GM19452 (cell line): ENCODE data around the gene CLEC14A.

Experiments used
- ATAC-seq: cut with Tn5 transposase; IDR thresholded peaks from one replicate; pipeline ENCODE4 v1.9.1; 2021; ENCODE audit not compliant: unreplicated experiment

CLEC14A gene

GRCh38 chr14:38250331-38250730, 5.6 kb downstream of the CLEC14A start:
- ATAC-seq = no peak

DNA sequence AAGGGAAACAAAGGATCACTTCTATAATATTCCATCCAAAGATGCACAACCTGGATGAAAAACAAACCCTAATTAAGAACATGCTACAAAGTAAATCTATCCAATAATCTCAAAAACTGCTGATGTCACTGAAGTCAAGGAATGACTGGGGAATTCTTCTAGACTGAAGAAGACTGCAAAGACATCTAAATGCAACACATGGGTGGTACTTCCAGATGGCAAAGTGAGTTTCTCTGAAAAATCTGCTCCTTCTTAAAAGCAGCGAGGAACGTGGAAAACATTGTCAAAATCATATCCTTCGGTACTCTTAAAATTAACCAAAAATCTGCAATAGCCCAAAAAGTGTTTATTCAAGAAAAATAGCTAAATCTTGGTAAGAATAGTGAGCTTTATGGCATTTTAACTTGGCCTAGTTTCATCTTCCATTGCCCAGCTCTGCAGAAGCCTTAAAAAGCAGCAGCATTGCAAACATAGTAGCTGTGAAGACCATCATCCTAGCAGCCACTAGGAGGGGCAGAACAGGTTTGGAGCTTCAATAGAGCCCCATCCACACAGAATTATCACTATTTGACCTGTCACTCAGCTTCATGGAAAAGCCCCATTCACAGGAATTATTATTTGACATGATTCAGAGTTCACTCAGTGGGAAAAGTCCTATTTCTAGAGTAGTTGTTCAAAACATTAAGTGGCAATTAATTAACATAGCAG, 7.4 kb downstream of the CLEC14A start:
- ATAC-seq = no peak

DNA sequence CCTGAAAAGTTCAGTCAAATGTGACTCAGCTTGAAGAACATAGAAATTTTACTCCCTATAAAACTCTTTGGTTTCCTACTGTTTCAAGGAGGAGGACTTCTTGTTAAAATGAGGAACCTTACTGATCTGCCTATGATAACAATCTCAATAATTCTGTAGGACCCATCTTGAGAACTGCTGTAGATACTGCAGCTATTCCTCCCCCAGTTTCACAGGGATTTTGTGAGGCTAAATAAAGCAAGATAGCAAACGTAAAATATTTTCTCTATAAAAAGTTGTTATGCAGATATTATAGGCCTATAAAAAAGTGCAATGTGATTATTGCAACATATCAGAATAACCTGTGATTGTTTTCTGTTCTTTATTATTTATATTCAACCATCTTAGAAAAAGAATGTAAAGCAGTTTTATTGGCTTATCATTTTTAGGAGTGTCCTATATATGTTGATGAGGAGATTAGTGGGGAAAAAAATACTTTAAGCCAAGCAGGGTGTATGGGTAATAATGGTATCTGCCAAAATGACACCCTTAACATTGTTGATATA, 12.1 kb downstream of the CLEC14A start:
- ATAC-seq = no peak

- ATAC-seq = no peak
Measured at GRCh38 chr14:38238878-38239277, 17.0 kb downstream of the CLEC14A start.

DNA sequence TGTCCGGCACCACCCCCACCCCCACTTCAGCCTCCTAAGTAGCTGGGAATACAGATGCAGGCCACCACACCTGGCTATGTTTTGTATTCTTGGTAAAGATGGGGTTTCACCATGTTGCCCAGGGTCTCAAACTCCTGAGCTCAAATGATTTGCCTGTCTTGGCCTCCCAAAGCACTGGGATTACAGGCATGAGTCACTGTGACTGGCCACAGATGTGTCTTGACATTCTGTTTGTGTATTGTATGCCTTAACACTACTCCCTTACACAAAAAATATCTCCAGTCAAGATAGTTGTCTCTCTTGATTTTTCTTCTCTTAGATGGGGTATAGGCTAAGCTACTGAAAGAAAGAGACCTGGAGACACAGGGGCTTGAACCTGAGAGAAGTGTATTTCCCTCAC, 17.6 kb downstream of the CLEC14A start:
- no peak for ATAC-seq

DNA sequence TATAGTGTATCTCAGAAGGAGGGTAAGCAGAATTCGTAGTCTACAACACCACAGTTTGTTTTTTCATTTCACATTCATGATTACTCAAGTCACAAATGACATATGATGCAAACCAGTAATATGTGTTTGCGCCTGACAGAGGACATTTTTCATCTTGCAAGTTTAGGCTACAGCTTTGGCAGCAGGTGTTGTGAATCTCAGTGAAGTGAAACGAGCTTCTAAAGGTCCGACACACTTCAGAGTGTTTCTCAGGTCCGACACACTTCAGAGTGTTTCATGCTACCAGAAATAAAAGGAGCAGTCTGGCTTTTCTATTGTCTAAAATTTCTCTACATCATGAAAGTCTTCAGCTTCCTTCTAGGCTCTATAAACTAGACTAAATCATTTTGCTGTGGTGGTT, 22.7 kb downstream of the CLEC14A start:
- no peak for ATAC-seq

DNA sequence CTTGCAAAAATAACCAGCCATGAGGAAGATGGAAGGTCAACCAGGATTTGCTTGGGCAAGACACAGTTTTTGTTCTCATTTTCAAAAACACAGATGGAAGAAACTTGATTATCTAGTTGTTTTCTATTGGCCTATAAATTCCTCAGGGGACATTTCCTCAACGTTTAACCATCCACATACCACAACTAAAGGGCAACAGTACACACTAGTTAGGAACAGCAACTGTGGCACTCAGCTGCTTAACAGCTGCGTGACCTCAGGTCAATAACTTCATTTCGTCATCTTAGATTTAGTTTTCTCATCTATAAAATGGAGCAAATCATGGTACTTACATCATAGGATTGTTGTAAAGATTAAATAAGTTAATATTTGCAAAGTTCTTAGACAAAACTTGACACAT, 29.5 kb downstream of the CLEC14A start:
- no peak for ATAC-seq

DNA sequence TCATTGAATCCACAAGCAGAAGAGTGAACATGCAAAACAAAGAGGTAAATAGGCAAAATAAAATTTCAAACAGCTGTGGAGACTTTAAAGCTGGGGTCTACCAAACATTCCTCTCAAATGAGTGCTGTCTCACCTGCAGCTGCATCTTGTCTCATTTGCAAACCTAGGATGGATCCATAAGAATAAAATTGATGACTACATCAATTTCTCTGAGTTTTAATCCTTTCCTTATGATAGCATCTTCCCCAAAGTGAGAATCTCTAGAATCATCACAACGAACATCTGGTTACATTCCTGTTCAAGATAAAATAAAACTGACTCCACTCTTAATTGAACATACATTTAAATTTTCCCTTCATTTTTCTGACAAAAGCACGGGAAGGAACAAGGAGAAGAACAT, 29.9 kb downstream of the CLEC14A start:
- no peak for ATAC-seq

- no peak for ATAC-seq
Measured at GRCh38 chr14:38224338-38224737, 31.6 kb downstream of the CLEC14A start.

- no peak for ATAC-seq
Measured at GRCh38 chr14:38221077-38221476, 34.8 kb downstream of the CLEC14A start.

GRCh38 chr14:38217553-38217952, 38.3 kb downstream of the CLEC14A start:
- ATAC-seq = no peak

GRCh38 chr14:38213001-38213400, 42.9 kb downstream of the CLEC14A start:
- no peak for ATAC-seq

GRCh38 chr14:38212111-38212510, 43.8 kb downstream of the CLEC14A start:
- no peak for ATAC-seq

GRCh38 chr14:38211255-38211735, 44.6 kb downstream of the CLEC14A start:
- ATAC-seq = no peak

GRCh38 chr14:38210587-38211216, 45.2 kb downstream of the CLEC14A start:
- no peak for ATAC-seq

DNA sequence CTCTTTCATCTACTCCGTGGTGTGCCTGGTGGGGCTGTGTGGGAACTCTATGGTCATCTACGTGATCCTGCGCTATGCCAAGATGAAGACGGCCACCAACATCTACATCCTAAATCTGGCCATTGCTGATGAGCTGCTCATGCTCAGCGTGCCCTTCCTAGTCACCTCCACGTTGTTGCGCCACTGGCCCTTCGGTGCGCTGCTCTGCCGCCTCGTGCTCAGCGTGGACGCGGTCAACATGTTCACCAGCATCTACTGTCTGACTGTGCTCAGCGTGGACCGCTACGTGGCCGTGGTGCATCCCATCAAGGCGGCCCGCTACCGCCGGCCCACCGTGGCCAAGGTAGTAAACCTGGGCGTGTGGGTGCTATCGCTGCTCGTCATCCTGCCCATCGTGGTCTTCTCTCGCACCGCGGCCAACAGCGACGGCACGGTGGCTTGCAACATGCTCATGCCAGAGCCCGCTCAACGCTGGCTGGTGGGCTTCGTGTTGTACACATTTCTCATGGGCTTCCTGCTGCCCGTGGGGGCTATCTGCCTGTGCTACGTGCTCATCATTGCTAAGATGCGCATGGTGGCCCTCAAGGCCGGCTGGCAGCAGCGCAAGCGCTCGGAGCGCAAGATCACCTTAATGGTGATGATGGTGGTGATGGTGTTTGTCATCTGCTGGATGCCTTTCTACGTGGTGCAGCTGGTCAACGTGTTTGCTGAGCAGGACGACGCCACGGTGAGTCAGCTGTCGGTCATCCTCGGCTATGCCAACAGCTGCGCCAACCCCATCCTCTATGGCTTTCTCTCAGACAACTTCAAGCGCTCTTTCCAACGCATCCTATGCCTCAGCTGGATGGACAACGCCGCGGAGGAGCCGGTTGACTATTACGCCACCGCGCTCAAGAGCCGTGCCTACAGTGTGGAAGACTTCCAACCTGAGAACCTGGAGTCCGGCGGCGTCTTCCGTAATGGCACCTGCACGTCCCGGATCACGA, 46.0 kb downstream of the CLEC14A start:
- ATAC-seq = no peak

DNA sequence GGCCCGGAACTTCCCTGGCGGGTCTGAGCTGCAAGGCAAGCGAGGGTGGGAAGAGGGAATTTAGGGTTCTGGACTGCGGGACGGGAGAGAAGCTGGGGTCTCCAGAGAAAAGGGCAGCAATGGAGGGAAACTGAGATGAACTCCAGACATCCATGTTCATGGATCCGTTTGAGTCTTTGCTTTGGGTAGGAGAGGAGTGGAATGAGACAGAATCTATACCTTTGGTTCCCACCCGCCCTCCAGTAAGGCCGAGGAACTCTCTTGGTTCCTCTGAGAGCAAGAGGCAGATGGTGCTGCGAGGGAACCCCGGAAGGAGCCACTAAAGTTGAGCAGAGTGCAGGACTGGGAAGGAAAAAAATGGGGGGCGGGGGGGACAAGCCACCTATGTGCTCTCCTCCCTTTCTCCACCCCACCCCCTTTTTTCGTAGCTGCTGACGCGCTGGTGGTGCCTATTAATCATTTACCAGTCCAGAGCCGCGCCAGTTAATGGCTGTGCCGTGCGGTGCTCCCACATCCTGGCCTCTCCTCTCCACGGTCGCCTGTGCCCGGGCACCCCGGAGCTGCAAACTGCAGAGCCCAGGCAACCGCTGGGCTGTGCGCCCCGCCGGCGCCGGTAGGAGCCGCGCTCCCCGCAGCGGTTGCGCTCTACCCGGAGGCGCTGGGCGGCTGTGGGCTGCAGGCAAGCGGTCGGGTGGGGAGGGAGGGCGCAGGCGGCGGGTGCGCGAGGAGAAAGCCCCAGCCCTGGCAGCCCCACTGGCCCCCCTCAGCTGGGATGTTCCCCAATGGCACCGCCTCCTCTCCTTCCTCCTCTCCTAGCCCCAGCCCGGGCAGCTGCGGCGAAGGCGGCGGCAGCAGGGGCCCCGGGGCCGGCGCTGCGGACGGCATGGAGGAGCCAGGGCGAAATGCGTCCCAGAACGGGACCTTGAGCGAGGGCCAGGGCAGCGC, 47.0 kb downstream of the CLEC14A start:
- no peak for ATAC-seq

- no peak for ATAC-seq
Measured at GRCh38 chr14:38207736-38208617, 47.9 kb downstream of the CLEC14A start, which contains the start of gene SSTR1. Gene SSTR1, plus strand, starts transcription at chr14:38207904. Its CDS starts 1,486 bp downstream, at chr14:38209390.

DNA sequence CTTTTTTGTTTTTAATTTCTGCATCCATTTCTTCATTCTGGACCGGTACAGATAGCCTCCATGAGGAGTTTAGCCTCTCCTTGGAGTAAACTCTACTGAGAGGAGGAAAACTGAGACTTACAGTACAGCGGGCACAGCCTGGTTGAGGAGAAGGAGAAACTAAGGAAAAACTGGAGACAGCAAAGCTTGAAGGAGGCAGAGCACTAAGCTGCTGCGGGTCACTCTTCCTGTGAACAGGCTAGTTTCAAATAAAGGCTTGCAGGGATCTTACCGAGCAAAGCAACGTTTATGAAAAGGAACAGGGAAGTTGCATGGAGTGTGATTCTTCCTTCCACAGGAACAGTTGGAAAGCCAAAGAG, 48.5 kb downstream of the CLEC14A start:
- no peak for ATAC-seq
